Measurements from ENCODE around the gene YRDC.

Gene YRDC

DNA sequence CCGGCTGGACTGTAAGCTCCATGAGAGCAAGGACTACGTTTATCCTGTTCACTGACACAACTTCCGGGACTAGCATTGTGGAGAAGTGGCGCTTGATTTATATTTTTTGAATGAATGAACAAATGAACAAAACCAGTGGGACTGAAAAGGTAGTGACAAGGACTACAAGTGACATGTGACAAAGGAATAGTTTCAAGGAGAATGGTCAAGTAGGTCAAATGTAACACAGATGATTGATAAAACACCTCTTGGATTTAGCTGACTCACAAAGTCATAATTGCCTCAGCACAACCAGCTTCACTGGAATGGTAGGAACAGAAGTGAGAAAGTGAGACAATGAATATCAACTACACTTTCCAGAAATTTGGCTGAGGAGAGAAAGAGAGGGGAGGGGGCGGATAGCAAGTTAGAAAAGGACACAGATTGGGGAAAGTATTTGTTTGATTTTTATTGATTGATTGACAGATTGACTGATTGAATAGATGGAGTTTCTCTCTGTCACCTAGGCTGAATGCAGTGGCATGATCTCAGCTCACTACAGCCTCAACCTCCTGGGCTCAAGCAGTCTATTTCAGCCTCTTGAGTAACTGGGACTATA, 37.1 kb upstream of the YRDC start:
- peak overlapping the region; percentile 68 for H3K27ac ChIP-seq (ENCODE audit: low read depth, low read length)
- H3K79me2 ChIP-seq (ENCODE audit: control insufficient read depth, insufficient read depth, low read length, unreplicated experiment): peaks cover 51% of the 10 kb centered on the region

DNA sequence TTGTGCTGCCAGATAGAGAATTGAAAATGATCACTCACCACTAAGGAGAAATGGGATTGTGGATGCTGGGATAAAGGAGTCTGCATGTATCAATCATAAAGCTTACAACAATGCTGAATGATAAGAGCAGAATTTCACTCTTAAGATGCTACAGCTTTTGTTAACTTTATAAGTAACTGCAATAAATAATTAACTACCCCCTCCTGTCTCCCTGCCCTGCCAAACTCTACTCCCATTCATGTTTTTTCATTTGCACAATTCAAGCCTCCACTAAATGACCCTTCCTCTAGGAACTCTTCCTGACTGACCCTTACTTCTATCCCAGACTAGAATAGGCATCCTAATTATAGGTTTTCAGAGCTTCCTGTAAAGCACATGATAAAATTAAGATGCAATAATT, 36.5 kb upstream of the YRDC start:
- H3K4me3 ChIP-seq (ENCODE audit: low read depth, low read length): no peak overlapping the region
- peaks cover 18% of the 10 kb centered on the region for H3K4me1 ChIP-seq (ENCODE audit: control insufficient read depth, insufficient read depth, low read length, unreplicated experiment)
- H3K36me3 ChIP-seq (ENCODE audit: insufficient read depth, low read length): peaks cover 10% of the 10 kb centered on the region; the same call in 1 of the 2 replicates

More for the DNA sequence above, 37.1 kb upstream of the YRDC start:
- no peak overlapping the region for H2AFZ ChIP-seq (ENCODE audit: low read length, unreplicated experiment)
- H3K4me3 ChIP-seq (ENCODE audit: low read depth, low read length): no peak overlapping the region
- H3K36me3 ChIP-seq (ENCODE audit: insufficient read depth, low read length): peaks cover 4% of the 10 kb centered on the region; the same call in 1 of the 2 replicates
- H3K4me1 ChIP-seq (ENCODE audit: control insufficient read depth, insufficient read depth, low read length, unreplicated experiment): peaks cover 18% of the 10 kb centered on the region
- H3K27me3 ChIP-seq (ENCODE audit: insufficient read depth, low read length): no peaks in the 10 kb centered on the region

DNA sequence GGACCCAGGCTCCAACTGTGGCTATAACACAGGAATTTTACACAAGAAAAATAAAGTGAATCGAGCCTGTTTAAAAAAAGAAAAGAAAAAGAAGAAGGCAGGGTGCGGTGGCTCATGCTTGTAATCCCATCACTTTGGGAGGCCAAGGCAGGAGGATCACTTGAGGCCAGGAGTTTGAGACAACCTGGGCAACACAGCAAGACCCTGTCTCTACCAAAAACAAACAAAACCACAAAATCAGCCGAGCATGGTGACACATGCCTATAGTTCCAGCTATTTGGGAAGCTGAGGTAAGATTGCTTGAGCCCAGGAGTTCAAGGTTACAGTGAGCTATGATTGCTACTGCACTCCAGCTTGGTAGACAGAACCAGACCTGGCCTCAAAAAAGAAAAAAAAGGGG, 33.6 kb upstream of the YRDC start:
- peaks cover 22% of the 10 kb centered on the region; the same call in 1 of the 2 replicates for H3K36me3 ChIP-seq (ENCODE audit: insufficient read depth, low read length)
- no peak overlapping the region for H2AFZ ChIP-seq (ENCODE audit: low read length, unreplicated experiment)
- peaks cover 19% of the 10 kb centered on the region for H3K79me2 ChIP-seq (ENCODE audit: control insufficient read depth, insufficient read depth, low read length, unreplicated experiment)
- H3K4me3 ChIP-seq (ENCODE audit: low read depth, low read length): no peak overlapping the region
- H3K27me3 ChIP-seq (ENCODE audit: insufficient read depth, low read length): no peaks in the 10 kb centered on the region
- H3K4me1 ChIP-seq (ENCODE audit: control insufficient read depth, insufficient read depth, low read length, unreplicated experiment): peaks cover 12% of the 10 kb centered on the region
- no peak overlapping the region for H3K27ac ChIP-seq (ENCODE audit: low read depth, low read length)

More for the DNA sequence above, 36.5 kb upstream of the YRDC start:
- Histone ChIP-seq H3K79me2 (ENCODE audit: control insufficient read depth, insufficient read depth, low read length, unreplicated experiment) (peaks cover 46% of the 10 kb centered on the region), H2AFZ (ENCODE audit: low read length, unreplicated experiment) (no peak overlapping the region), H3K27me3 (ENCODE audit: insufficient read depth, low read length) (no peaks in the 10 kb centered on the region), H3K27ac (ENCODE audit: low read depth, low read length) (no peak overlapping the region)

DNA sequence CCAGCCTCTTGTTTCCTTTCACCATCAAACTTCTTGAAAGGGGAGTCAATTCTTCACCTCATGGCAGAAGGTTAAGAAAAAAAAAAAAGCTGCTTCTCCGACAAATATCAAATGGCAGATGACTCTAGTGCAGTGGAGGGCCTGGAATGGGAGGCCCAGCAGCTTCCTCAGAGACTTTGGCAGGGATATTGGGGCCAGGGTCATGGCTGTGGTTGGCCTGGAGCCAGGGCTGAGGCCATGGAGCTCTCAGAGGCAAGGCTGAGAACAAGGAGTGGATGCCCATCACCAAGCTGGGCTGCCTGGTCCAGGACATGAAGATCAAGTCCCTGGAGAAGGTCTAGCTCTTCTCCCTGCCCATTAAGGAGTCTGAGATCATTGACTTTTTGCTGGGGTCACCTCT, 32.7 kb upstream of the YRDC start:
- peaks cover 25% of the 10 kb centered on the region; the same call in 1 of the 2 replicates for H3K36me3 ChIP-seq (ENCODE audit: insufficient read depth, low read length)
- no peak overlapping the region for H3K27ac ChIP-seq (ENCODE audit: low read depth, low read length)

DNA sequence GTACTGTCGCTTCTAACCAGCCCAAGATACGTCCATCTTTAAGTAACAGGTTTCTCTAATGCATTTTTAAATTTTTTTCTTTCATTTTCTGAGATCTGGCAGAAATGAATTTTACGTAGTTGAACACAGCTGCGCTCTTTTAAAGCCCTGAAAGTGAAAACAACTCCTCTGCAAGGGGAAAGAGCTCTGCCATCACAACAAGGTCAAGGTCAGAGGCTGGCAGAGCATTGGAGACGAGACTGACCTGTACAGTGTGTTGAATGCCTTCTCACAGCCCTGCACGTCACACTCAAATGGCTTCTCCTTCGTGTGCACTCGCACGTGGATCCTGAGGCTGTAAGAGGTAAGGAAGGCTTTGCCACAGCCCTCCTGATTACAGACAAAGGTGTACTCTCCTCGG, 31.7 kb upstream of the YRDC start:
- peaks cover 24% of the 10 kb centered on the region; the same call in 1 of the 2 replicates for H3K36me3 ChIP-seq (ENCODE audit: insufficient read depth, low read length)
- H3K4me1 ChIP-seq (ENCODE audit: control insufficient read depth, insufficient read depth, low read length, unreplicated experiment): no peaks in the 10 kb centered on the region
- H3K79me2 ChIP-seq (ENCODE audit: control insufficient read depth, insufficient read depth, low read length, unreplicated experiment): peaks cover 9% of the 10 kb centered on the region

More for the DNA sequence above, 32.7 kb upstream of the YRDC start:
- Histone ChIP-seq H3K27me3 (ENCODE audit: insufficient read depth, low read length) (no peaks in the 10 kb centered on the region), H2AFZ (ENCODE audit: low read length, unreplicated experiment) (no peak overlapping the region), H3K79me2 (ENCODE audit: control insufficient read depth, insufficient read depth, low read length, unreplicated experiment) (peaks cover 14% of the 10 kb centered on the region), H3K4me1 (ENCODE audit: control insufficient read depth, insufficient read depth, low read length, unreplicated experiment) (peaks cover 4% of the 10 kb centered on the region), H3K4me3 (ENCODE audit: low read depth, low read length) (no peak overlapping the region)

DNA sequence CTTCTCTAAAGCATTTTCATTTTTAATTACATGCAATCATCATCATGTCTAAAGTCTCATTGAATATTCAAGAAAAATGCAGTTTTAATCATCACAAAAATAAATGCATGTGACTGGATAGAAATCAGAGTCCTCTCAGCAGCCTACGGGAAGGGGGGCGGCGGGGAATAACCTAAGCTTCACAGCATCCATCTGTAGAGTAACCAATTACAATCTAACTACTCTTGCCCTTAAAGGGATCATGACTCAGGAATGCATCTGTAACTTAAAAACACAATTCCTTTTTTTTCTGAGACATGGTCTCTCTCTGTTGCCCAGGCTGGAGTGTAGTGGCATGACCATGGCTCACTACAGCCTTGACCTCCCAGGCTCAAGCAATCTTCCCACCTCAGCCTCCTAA, 28.8 kb upstream of the YRDC start:
- Histone ChIP-seq H3K79me2 (ENCODE audit: control insufficient read depth, insufficient read depth, low read length, unreplicated experiment) (no peaks in the 10 kb centered on the region), H3K36me3 (ENCODE audit: insufficient read depth, low read length) (peaks cover 36% of the 10 kb centered on the region), H2AFZ (ENCODE audit: low read length, unreplicated experiment) (no peak overlapping the region), H3K4me1 (ENCODE audit: control insufficient read depth, insufficient read depth, low read length, unreplicated experiment) (no peaks in the 10 kb centered on the region), H3K27me3 (ENCODE audit: insufficient read depth, low read length) (no peaks in the 10 kb centered on the region), H3K4me3 (ENCODE audit: low read depth, low read length) (no peak overlapping the region), H3K27ac (ENCODE audit: low read depth, low read length) (no peak overlapping the region)

More for the DNA sequence above, 31.7 kb upstream of the YRDC start:
- Histone ChIP-seq H3K27me3 (ENCODE audit: insufficient read depth, low read length) (no peaks in the 10 kb centered on the region), H3K4me3 (ENCODE audit: low read depth, low read length) (no peak overlapping the region), H3K27ac (ENCODE audit: low read depth, low read length) (no peak overlapping the region), H2AFZ (ENCODE audit: low read length, unreplicated experiment) (no peak overlapping the region)

DNA sequence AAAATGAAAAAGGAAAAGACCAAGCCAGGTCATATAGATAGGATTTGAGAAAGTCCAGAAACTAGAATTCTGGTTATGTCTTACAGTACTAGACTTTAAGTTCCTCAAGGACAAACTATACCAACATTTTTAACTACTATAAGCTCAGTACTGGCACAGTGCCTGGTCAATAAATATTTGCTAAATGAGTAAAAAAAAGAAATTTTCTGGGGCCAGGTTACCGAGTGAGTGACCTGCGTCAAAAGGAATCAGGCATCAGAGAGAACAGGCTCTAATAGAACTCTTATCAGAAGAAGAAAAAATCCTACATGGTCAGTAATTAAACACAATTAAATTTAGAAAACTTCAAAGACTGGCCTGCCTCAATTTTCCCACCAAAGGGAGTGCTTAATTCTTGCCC, 23.8 kb upstream of the YRDC start:
- no peak overlapping the region for H3K4me3 ChIP-seq (ENCODE audit: low read depth, low read length)
- no peak overlapping the region for H2AFZ ChIP-seq (ENCODE audit: low read length, unreplicated experiment)
- H3K79me2 ChIP-seq (ENCODE audit: control insufficient read depth, insufficient read depth, low read length, unreplicated experiment): no peaks in the 10 kb centered on the region
- H3K27ac ChIP-seq (ENCODE audit: low read depth, low read length): no peak overlapping the region
- H3K4me1 ChIP-seq (ENCODE audit: control insufficient read depth, insufficient read depth, low read length, unreplicated experiment): no peaks in the 10 kb centered on the region
- peaks cover 26% of the 10 kb centered on the region for H3K36me3 ChIP-seq (ENCODE audit: insufficient read depth, low read length)
- H3K27me3 ChIP-seq (ENCODE audit: insufficient read depth, low read length): no peaks in the 10 kb centered on the region

DNA sequence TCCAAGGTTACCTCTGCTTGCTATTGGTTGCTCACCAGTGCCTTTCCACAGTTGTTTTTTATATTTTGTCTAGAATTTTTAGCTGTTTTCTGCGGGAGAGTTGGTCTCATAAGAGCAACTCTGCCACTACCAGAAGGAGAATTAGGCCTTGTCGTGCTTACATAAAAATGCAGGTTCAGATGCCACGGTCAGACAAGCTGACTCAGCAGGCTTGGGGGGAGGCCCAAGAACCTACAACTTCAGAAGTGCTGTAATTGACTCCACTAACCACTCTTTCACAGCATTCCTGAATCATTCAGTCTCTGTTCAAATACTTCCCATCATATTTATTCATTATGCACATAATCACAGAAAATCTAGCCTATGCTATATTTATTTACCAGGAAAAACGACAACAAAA, 23.1 kb upstream of the YRDC start:
- Histone ChIP-seq H3K79me2 (ENCODE audit: control insufficient read depth, insufficient read depth, low read length, unreplicated experiment) (no peaks in the 10 kb centered on the region), H3K36me3 (ENCODE audit: insufficient read depth, low read length) (peaks cover 23% of the 10 kb centered on the region), H3K27me3 (ENCODE audit: insufficient read depth, low read length) (no peaks in the 10 kb centered on the region), H2AFZ (ENCODE audit: low read length, unreplicated experiment) (no peak overlapping the region), H3K27ac (ENCODE audit: low read depth, low read length) (no peak overlapping the region), H3K4me3 (ENCODE audit: low read depth, low read length) (no peak overlapping the region), H3K4me1 (ENCODE audit: control insufficient read depth, insufficient read depth, low read length, unreplicated experiment) (no peaks in the 10 kb centered on the region)

DNA sequence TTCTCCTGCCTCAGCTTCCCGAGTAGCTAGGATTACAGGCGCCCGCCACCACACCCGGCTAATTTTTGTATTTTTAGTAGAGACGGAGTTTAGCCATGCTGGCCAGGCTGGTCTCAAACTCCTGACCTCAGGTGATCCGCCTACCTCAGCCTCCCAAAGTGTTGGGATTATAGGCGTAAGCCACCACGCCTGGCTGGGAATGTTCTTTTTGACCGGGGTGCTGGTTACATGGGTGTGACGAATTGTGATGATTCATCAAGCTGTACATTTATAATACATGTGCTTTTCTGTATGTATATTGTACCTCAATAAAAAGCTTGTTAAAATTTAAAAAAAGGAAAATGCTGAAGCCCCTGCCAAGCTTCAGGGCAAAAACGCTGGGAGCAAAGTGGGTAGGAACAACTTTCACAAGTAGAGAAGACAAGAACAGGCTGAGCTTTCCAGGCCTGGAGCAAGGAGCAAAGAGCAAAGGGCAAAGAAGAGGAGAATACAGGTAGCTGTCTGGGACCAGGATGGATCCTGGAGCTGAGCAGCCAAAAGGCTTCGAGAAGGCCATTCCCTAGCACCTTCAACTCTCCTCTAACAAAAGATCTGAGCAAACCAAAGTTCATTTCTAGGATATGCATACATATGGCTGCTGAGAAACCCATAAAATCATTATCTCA, 20.5 kb upstream of the YRDC start:
- peaks cover 1% of the 10 kb centered on the region for H3K4me1 ChIP-seq (ENCODE audit: control insufficient read depth, insufficient read depth, low read length, unreplicated experiment)
- H3K27ac ChIP-seq (ENCODE audit: low read depth, low read length): no peak overlapping the region
- peaks cover 19% of the 10 kb centered on the region for H3K36me3 ChIP-seq (ENCODE audit: insufficient read depth, low read length)
- no peaks in the 10 kb centered on the region for H3K27me3 ChIP-seq (ENCODE audit: insufficient read depth, low read length)
- H3K79me2 ChIP-seq (ENCODE audit: control insufficient read depth, insufficient read depth, low read length, unreplicated experiment): no peaks in the 10 kb centered on the region
- no peak overlapping the region for H3K4me3 ChIP-seq (ENCODE audit: low read depth, low read length)
- H2AFZ ChIP-seq (ENCODE audit: low read length, unreplicated experiment): no peak overlapping the region

DNA sequence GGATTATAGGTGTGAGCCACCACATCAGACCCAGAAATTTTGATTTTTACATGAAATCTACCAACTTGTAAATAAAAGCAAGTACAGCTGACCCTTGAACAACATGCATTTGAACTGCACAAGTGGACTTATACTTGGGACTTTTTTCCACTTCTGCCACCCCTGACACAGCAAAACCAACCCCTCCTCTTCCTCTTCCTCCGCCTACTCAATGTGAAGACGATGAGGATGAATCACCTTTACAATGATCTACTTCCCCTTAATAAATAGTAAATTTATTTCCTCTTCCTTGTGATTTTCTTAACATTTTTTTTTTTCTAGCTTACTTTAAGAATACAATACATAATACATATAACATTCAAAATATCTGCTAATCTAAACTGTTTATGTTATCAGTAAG, 17.5 kb upstream of the YRDC start:
- Histone ChIP-seq H3K79me2 (ENCODE audit: control insufficient read depth, insufficient read depth, low read length, unreplicated experiment) (no peaks in the 10 kb centered on the region), H3K27ac (ENCODE audit: low read depth, low read length) (no peak overlapping the region), H3K27me3 (ENCODE audit: insufficient read depth, low read length) (no peaks in the 10 kb centered on the region), H3K4me3 (ENCODE audit: low read depth, low read length) (no peak overlapping the region), H3K4me1 (ENCODE audit: control insufficient read depth, insufficient read depth, low read length, unreplicated experiment) (peaks cover 3% of the 10 kb centered on the region), H2AFZ (ENCODE audit: low read length, unreplicated experiment) (no peak overlapping the region), H3K36me3 (ENCODE audit: insufficient read depth, low read length) (peaks cover 23% of the 10 kb centered on the region)

DNA sequence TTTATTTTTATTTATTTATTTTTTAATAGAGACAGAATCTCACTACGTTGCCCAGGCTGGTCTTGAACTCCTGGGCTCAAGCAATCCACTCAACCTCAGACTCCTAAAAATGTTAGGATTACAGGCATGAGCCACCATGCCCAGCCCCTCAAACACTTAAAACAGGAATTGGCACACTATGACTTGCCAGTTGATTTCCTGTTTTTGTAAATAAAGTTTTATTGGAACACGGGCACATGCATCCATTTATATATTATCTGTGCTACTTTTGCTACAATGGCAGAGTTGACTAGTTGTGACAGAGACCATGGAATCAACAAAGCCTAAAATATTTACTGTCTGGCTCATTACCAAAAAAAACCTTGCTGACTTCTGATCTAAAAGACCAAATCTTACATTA, 16.0 kb upstream of the YRDC start:
- Histone ChIP-seq H3K27me3 (ENCODE audit: insufficient read depth, low read length) (no peaks in the 10 kb centered on the region), H3K4me1 (ENCODE audit: control insufficient read depth, insufficient read depth, low read length, unreplicated experiment) (peaks cover 3% of the 10 kb centered on the region), H3K4me3 (ENCODE audit: low read depth, low read length) (no peak overlapping the region), H3K27ac (ENCODE audit: low read depth, low read length) (no peak overlapping the region), H3K79me2 (ENCODE audit: control insufficient read depth, insufficient read depth, low read length, unreplicated experiment) (no peaks in the 10 kb centered on the region), H3K36me3 (ENCODE audit: insufficient read depth, low read length) (peaks cover 20% of the 10 kb centered on the region), H2AFZ (ENCODE audit: low read length, unreplicated experiment) (no peak overlapping the region)
